T-helper 17 cell (primary cell): Measurements from ENCODE around the gene AFF3. TPM values are rescaled to one million over a fixed set of nuclear protein-coding genes. Genes with fewer than 3 reads are reported as not detected.
"Not testable (repeated sequence)": the region's sequence is repeated elsewhere in the genome, so short reads cannot be mapped to it uniquely, and the experiment has no call there.

Source experiments
- ATAC-seq: fragments of 150-1000 bp; cut with Tn5 transposase; 2 replicates; pipeline ENCODE4 v1.10.0; 2021; ENCODE audit warnings: mild to moderate bottlenecking, moderate library complexity
- DNase-seq, 3 donors: peaks; one replicate each; pipeline versions ENCODE4 v3.0.0 to v3.0.0-alpha.2; 2020 to 2021
- H3K9me3 ChIP-seq: one replicate; pipeline ENCODE4 v1.7.0; 2013; ENCODE audit warnings: low read length, mild to moderate bottlenecking; ENCODE audit not compliant: control insufficient read depth, poor library complexity, severe bottlenecking
- H3K27ac Mint-ChIP-seq: one replicate; pipeline ENCODE4 v1.8.0; 2022; ENCODE audit warnings: mild to moderate bottlenecking, moderate library complexity, mixed read lengths
- H3K27me3 Mint-ChIP-seq: one replicate; pipeline ENCODE4 v1.8.0; 2022; ENCODE audit warnings: mixed read lengths
- H3K36me3 Mint-ChIP-seq: one replicate; pipeline ENCODE4 v1.8.0; 2022; ENCODE audit warnings: low read depth, mixed read lengths
- H3K4me1 Mint-ChIP-seq: one replicate; pipeline ENCODE4 v1.8.0; 2022; ENCODE audit warnings: mild to moderate bottlenecking, mixed read lengths
- H3K4me3 Mint-ChIP-seq: one replicate; pipeline ENCODE4 v1.8.0; 2022; ENCODE audit warnings: mild to moderate bottlenecking, moderate library complexity, mixed read lengths
- total RNA-seq, 4 donors: library from RNA in 2 of 4; stranded (reverse) in 2 of 4; gene quantifications; one replicate each; pipeline ENCODE4 v1.2.3 and lab custom pipeline; 2022 to 2026

Gene AFF3
- total RNA-seq, 2 donors from 2014 or later: 6.5 to 14.4 TPM

DNA sequence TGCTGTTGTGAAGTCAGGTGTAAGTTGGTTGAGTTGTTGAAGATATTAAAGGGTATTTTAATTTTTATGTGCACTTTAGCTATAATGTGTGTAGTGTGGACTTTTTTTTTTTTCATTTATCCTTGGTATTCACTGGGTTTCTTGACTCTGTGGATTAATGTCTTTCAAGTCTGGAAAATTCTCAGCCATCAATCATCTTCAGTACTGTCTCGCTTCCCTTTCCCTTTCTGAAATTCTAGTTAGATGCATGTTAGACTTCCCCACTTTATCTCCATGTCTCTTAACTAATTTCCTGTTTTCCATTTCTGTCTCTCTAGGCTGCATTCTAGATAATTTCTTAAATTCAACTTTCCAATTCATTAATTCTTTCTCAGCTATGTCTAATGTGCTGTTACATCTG, 404.9 kb downstream of the AFF3 start:
- Mint-ChIP-seq H3K4me1 (no peaks in the 10 kb centered on the region), H3K27me3 (no peaks in the 10 kb centered on the region), H3K4me3 (no peak overlapping the region), H3K27ac (no peak overlapping the region), H3K36me3 (peaks cover 2% of the 10 kb centered on the region)
- no peaks in the 10 kb centered on the region for H3K9me3 ChIP-seq
- ATAC-seq (no peak), DNase-seq (no peak)

DNA sequence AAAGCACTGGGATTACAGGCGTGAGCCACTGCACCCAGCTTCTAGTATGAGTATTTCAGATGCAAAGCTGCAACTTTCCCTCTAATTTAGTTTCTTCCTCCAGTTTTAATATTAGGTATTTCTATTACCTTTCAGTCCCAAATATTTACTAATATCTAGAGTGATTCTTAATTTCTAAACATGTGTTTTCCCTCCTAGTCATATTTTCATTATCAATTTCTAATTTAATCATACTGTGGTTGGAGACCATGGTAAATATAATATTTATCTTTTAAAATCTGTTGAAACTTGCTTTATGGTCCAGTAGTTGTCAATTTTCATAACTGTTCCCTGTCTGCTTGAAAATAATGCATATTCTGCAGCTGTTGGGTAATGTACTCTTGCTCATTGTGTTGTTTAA, 406.6 kb downstream of the AFF3 start:
- H3K4me3 Mint-ChIP-seq: no peak overlapping the region
- no peaks in the 10 kb centered on the region for H3K4me1 Mint-ChIP-seq
- DNase-seq (no peak), ATAC-seq (no peak)
- H3K36me3 Mint-ChIP-seq: peaks cover 2% of the 10 kb centered on the region
- H3K9me3 ChIP-seq: no peaks in the 10 kb centered on the region
- H3K27ac Mint-ChIP-seq: no peak overlapping the region
- no peaks in the 10 kb centered on the region for H3K27me3 Mint-ChIP-seq

DNA sequence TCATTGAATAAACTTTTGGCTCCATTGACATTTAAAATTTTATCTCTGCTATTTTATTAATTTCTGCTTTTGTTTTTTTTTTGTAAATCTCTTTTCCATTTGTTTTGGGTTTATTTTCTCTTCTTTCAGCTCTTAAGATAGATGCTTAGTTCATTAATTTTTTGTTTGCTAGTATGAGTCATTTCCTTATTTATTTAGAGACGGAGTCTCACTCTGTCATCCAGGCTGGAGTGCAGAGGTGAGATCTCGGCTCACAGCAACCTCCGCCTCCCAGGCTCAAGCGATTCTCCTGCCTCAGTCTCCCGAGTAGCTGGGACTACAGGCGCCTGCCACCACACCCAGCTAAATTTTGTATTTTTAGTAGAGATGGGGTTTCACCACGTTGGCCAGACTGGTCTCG, 407.1 kb downstream of the AFF3 start:
- not testable (repeated sequence) for H3K9me3 ChIP-seq, H3K27me3 Mint-ChIP-seq, H3K4me1 Mint-ChIP-seq, H3K36me3 Mint-ChIP-seq, ATAC-seq, DNase-seq, H3K27ac Mint-ChIP-seq, H3K4me3 Mint-ChIP-seq

GRCh38 chr2:99734236-99734635, 408.2 kb downstream of the AFF3 start:
- H3K27me3 Mint-ChIP-seq: no peaks in the 10 kb centered on the region
- no peaks in the 10 kb centered on the region for H3K4me1 Mint-ChIP-seq
- ATAC-seq (no peak), DNase-seq (no peak)
- no peak overlapping the region for H3K27ac Mint-ChIP-seq
- H3K4me3 Mint-ChIP-seq: no peak overlapping the region
- H3K36me3 Mint-ChIP-seq: peaks cover 2% of the 10 kb centered on the region
- H3K9me3 ChIP-seq: no peaks in the 10 kb centered on the region

GRCh38 chr2:99729104-99730025, 413.0 kb downstream of the AFF3 start:
- DNase-seq (no peak), ATAC-seq (no peak)
- no peaks in the 10 kb centered on the region for H3K27me3 Mint-ChIP-seq
- no peaks in the 10 kb centered on the region for H3K9me3 ChIP-seq
- no peak overlapping the region for H3K4me3 Mint-ChIP-seq
- no peak overlapping the region for H3K27ac Mint-ChIP-seq
- H3K36me3 Mint-ChIP-seq: peaks cover 2% of the 10 kb centered on the region
- H3K4me1 Mint-ChIP-seq: no peaks in the 10 kb centered on the region

GRCh38 chr2:99728166-99728565, 414.2 kb downstream of the AFF3 start:
- DNase-seq (no peak), ATAC-seq (no peak)
- peaks cover 3% of the 10 kb centered on the region for H3K36me3 Mint-ChIP-seq
- H3K4me1 Mint-ChIP-seq: no peaks in the 10 kb centered on the region
- H3K27ac Mint-ChIP-seq: no peak overlapping the region
- H3K9me3 ChIP-seq: no peaks in the 10 kb centered on the region
- no peak overlapping the region for H3K4me3 Mint-ChIP-seq
- no peaks in the 10 kb centered on the region for H3K27me3 Mint-ChIP-seq

DNA sequence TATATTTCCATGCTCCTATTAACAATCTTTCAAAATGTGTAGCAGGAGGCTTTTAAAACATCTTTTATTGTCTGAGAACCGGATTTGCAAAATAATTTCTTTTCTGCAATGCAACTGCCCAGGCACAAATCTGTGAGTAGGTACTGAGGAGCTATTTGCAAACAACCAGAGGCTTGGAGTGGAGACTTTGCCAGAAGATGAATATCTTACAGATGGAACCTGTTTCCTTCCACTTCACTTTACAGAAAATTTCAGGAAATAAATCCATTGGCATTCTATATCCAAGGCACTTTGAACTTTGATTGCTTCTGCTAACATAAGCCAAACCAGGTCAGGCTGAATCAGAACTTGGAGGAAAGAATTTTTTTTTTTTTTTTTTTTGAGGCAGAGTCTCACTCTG, 415.2 kb downstream of the AFF3 start:
- Mint-ChIP-seq H3K36me3 (peaks cover 3% of the 10 kb centered on the region), H3K27ac (no peak overlapping the region), H3K4me1 (no peaks in the 10 kb centered on the region), H3K27me3 (no peaks in the 10 kb centered on the region), H3K4me3 (no peak overlapping the region)
- H3K9me3 ChIP-seq: no peaks in the 10 kb centered on the region
- ATAC-seq (no peak), DNase-seq (no peak)

DNA sequence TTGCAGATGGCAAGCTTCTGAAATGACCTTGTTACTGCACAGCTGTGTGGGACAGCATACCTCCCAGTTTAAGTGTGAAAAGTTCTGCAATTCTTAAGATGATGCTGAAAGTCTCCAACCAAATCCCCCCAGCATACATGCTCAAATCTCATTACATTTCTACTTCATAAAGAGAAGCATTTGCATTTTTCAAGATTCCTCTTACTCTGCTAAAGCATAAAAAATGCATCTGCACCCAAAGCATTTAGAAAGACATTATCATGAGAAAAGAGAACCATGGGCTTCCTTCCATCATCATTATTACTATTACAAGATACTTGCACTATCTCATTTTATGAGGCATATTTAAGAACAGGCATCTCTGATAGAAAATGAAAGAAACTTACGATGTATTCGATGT, 415.7 kb downstream of the AFF3 start:
- no peak overlapping the region for H3K4me3 Mint-ChIP-seq
- H3K4me1 Mint-ChIP-seq: no peaks in the 10 kb centered on the region
- no peak overlapping the region for H3K27ac Mint-ChIP-seq
- no peaks in the 10 kb centered on the region for H3K27me3 Mint-ChIP-seq
- no peaks in the 10 kb centered on the region for H3K9me3 ChIP-seq
- ATAC-seq (no peak), DNase-seq (no peak)
- peaks cover 3% of the 10 kb centered on the region for H3K36me3 Mint-ChIP-seq

DNA sequence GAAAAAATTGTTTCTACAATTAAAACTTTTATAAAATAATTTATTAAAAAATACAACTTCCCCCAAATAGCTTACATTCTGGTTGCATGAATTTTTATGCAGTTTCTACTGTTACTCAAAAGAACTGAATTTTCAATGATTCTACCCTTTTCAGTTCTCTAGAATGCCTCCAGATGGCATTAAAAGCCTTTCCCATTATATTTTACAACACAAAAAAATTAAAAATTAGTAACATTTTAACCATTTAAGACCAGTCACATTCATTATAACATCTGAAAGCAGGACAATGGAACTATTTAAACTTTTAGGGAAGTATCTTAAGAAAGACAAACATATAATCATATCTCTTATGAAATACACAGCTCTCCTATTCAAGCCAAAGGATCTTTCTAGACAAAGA, 416.6 kb downstream of the AFF3 start:
- DNase-seq (no peak), ATAC-seq (no peak)
- Mint-ChIP-seq H3K27me3 (no peaks in the 10 kb centered on the region), H3K4me3 (no peak overlapping the region), H3K36me3 (peaks cover 3% of the 10 kb centered on the region), H3K27ac (no peak overlapping the region), H3K4me1 (no peaks in the 10 kb centered on the region)
- H3K9me3 ChIP-seq: no peaks in the 10 kb centered on the region

- DNase-seq: no peak
- no peak overlapping the region for H3K27ac Mint-ChIP-seq
- no peaks in the 10 kb centered on the region for H3K27me3 Mint-ChIP-seq
- H3K4me1 Mint-ChIP-seq: no peaks in the 10 kb centered on the region
- no peak overlapping the region for H3K4me3 Mint-ChIP-seq
- no peaks in the 10 kb centered on the region for H3K9me3 ChIP-seq
- peaks cover 3% of the 10 kb centered on the region for H3K36me3 Mint-ChIP-seq
- no peak for ATAC-seq
These were observed 419.9 kb downstream of the AFF3 start for GRCh38 chr2:99722476-99722875.

DNA sequence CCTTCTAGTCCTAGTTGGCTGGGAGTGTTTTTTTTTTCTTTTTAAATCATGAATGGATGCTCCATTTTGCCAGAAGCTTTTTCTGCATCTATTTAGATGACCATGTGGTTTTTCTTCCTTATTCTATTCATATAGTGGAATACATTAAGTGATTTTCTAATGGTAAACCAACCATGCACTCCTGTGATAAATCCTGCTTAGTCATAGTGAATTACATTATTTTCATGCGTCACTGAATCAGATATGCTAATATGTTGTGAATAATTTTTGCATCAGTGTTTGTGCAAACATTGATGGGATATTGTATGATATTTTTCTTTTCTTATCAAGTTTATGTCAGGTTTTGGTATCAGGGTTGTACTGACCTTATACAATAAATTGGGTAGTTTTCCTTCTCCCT, 423.3 kb downstream of the AFF3 start:
- H3K4me3 Mint-ChIP-seq: no peak overlapping the region
- H3K4me1 Mint-ChIP-seq: no peaks in the 10 kb centered on the region
- no peak for DNase-seq
- H3K36me3 Mint-ChIP-seq: peaks cover 3% of the 10 kb centered on the region
- H3K27me3 Mint-ChIP-seq: no peaks in the 10 kb centered on the region
- no peak for ATAC-seq
- no peak overlapping the region for H3K27ac Mint-ChIP-seq
- H3K9me3 ChIP-seq: no peaks in the 10 kb centered on the region

DNA sequence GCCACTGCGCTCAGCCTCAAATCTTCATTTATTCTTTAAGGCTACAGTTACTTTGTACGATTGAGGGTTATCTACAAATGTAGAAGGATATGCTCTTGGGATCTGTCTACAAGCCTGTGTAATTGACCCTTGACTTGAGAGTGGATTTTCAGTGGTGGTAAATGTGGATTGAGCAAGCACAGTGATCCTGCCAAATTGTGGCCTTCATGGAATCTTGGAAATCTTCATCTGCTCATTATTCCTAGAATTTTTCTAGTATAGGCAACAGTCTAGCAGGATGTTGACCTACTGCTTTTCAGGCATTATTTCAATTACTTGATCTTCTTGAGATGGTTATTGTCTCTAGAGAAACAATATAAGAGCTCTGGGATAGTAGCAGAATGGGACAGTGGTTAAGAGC, 426.4 kb downstream of the AFF3 start:
- DNase-seq (no peak), ATAC-seq (no peak)
- no peak overlapping the region for H3K4me3 Mint-ChIP-seq
- H3K27me3 Mint-ChIP-seq: no peaks in the 10 kb centered on the region
- no peak overlapping the region for H3K27ac Mint-ChIP-seq
- no peaks in the 10 kb centered on the region for H3K36me3 Mint-ChIP-seq
- no peaks in the 10 kb centered on the region for H3K9me3 ChIP-seq
- H3K4me1 Mint-ChIP-seq: no peaks in the 10 kb centered on the region

DNA sequence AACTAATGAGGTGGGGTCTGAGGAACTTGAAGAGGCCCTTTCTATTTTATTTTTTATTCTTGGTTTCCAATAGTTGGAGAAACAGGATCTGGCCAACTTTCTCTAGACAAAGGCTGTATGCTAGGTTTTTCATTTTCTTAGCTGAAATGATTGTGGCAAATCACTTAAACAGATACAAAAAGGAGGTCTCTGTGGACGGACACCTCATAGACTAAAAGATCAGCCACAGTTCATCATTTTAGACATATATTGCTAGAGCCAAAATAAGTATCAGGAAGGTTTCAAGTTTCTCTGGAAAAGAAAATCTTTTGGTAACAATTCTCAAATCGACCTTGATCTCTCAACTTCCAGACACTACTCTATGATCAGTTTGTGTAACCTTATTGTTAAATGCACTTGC, 428.0 kb downstream of the AFF3 start:
- ATAC-seq: no peak
- Mint-ChIP-seq H3K27me3 (peaks cover 5% of the 10 kb centered on the region), H3K4me3 (no peak overlapping the region), H3K4me1 (no peaks in the 10 kb centered on the region), H3K36me3 (no peaks in the 10 kb centered on the region), H3K27ac (no peak overlapping the region)
- no peaks in the 10 kb centered on the region for H3K9me3 ChIP-seq
- DNase-seq: no peak

DNA sequence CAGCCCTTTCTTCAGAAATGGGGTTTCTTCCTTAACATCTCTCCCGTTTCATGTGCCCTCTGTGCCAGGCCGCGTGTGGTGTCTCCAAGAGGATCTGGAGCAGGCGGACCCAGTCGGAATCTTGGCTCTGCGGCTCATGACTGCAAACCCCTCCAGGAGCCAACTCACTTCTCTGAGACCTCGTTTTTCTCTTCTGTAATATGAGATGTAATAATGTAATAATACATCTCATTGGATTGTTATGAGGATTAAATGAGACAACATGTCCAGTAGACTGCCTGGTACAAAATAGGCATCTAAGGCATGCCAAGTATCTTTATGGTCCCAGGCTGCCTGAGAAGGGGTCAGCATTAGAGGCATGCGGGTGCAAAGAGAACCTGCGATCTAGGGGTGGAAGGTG, 431.2 kb downstream of the AFF3 start:
- DNase-seq (no peak), ATAC-seq (no peak)
- H3K9me3 ChIP-seq: no peaks in the 10 kb centered on the region
- Mint-ChIP-seq H3K36me3 (no peaks in the 10 kb centered on the region), H3K27ac (no peak overlapping the region), H3K4me3 (no peak overlapping the region), H3K27me3 (peaks cover 11% of the 10 kb centered on the region), H3K4me1 (no peaks in the 10 kb centered on the region)
